Measurements from ENCODE around the gene DNAJB12.

GRCh38 chr10:72390764-72391163 lies 36.0 kb upstream of the DNAJB12 start:
- TF ChIP-seq CTCF (IDR thresholded peaks at IDR 0.05; ENCODE audit: insufficient read depth, low read length, poor library complexity, severe bottlenecking) (no peak), EZH2phosphoT487 (conservative IDR thresholded peaks at IDR 0.05; ENCODE audit: low read length) (no peak)
